ENCODE results near the gene ACLY. TPM values are rescaled to one million over a fixed set of nuclear protein-coding genes. Genes with fewer than 3 reads are reported as not detected.

The ACLY gene
- polyA plus RNA-seq, 2 of the 4 experiments (the other 2 are of a cell fraction) = 355 to 376 TPM

DNA sequence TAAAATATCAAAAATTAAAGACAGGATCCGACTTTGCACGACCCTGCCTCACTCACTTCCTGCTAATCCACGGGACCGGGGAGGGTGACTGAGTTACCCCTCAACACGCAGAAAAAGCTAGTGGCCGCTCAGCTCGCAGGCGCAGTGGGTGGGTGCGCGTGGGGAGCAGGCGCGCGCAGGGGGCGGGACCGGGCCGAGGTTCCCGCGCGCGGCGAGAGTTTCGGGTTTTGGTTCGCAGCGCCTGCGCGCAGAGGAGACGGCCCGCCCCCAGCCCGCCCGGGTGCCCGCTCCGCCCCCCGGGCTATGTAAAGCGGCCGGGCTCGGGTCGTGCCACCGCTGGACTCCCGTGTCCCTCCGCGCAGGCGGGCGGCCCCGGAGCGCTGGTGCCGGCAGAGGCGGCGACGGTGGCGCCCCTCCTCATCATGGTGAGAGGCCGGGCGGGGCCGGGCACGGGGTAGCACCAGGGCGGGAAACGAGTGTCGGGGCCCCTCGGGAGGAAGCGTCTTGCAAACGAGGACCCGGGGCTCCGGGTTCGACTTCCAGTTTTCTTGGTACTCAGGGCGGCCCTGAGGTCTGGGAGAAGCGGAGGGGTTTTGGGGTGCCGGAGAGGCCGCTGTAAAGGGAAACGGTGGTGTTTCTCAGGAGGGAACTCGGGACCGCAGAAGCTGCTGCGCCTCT, 47.9 kb upstream of the ACLY start, which contains the start of gene CNP (continued):
- TF ChIP-seq BHLHE40 (IDR thresholded peaks at IDR 0.05; ENCODE audit: low read depth, low read length) (no peak), KDM5A (IDR thresholded peaks at IDR 0.05) (no peak), POLR2AphosphoS2 (conservative IDR thresholded peaks at IDR 0.05; ENCODE audit: low read length) (peak; percentile 59; the same call in 1 of the 2 replicates), CBX2 (IDR thresholded peaks at IDR 0.05; ENCODE audit: borderline replicate concordance, low read depth) (no peak), EHF (CRISPR knock-in tag; IDR thresholded peaks at IDR 0.05) (no peak), FOSB (CRISPR knock-in tag; IDR thresholded peaks at IDR 0.05) (no peak), EHMT2 (IDR thresholded peaks at IDR 0.05; ENCODE audit: low read depth) (no peak), ZSCAN20 (CRISPR knock-in tag; IDR thresholded peaks at IDR 0.05) (no peak), CBX8 (IDR thresholded peaks at IDR 0.05) (no peak), PHF8 (IDR thresholded peaks at IDR 0.05; ENCODE audit: borderline replicate concordance, low read depth) (peak; percentile 67; the same call in 1 of the 2 replicates), NFE2L2 (conservative IDR thresholded peaks at IDR 0.05; ENCODE audit: low read length) (no peak), CEBPB (IDR thresholded peaks at IDR 0.05) (no peak), SREBF2 (IDR thresholded peaks at IDR 0.05) (no peak), PBX3 (IDR thresholded peaks at IDR 0.05) (peak; percentile 79; the same call in 1 of the 2 replicates), RCOR1 (IDR thresholded peaks at IDR 0.05; ENCODE audit: low read depth, low read length) (no peak), EP300 (IDR thresholded peaks at IDR 0.05) (no peak), NR3C1 (IDR thresholded peaks at IDR 0.05) (no peak), MYC (IDR thresholded peaks at IDR 0.05; ENCODE audit: borderline replicate concordance, low read length) (peak; percentile 62; the same call in 1 of the 2 replicates), HMGXB4 (CRISPR knock-in tag; IDR thresholded peaks at IDR 0.05; ENCODE audit: borderline replicate concordance) (0 out of 2 replicates have a peak, but pooled peaks have one; percentile 50), MAZ (IDR thresholded peaks at IDR 0.05; ENCODE audit: borderline replicate concordance, low read depth, low read length) (0 out of 2 replicates have a peak, but pooled peaks have one; percentile 33), HOXA7 (CRISPR knock-in tag; IDR thresholded peaks at IDR 0.05) (no peak)
- TF ChIP-seq, protein P1, sequence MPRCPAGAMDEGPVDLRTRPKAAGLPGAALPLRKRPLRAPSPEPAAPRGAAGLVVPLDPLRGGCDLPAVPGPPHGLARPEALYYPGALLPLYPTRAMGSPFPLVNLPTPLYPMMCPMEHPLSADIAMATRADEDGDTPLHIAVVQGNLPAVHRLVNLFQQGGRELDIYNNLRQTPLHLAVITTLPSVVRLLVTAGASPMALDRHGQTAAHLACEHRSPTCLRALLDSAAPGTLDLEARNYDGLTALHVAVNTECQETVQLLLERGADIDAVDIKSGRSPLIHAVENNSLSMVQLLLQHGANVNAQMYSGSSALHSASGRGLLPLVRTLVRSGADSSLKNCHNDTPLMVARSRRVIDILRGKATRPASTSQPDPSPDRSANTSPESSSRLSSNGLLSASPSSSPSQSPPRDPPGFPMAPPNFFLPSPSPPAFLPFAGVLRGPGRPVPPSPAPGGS (IDR thresholded peaks at IDR 0.05) = peak; percentile 91; the same call in 1 of the 3 replicates
- TF ChIP-seq, protein P2, sequence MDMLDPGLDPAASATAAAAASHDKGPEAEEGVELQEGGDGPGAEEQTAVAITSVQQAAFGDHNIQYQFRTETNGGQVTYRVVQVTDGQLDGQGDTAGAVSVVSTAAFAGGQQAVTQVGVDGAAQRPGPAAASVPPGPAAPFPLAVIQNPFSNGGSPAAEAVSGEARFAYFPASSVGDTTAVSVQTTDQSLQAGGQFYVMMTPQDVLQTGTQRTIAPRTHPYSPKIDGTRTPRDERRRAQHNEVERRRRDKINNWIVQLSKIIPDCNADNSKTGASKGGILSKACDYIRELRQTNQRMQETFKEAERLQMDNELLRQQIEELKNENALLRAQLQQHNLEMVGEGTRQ (IDR thresholded peaks at IDR 0.05) = no peak
- TF ChIP-seq, protein P3, sequence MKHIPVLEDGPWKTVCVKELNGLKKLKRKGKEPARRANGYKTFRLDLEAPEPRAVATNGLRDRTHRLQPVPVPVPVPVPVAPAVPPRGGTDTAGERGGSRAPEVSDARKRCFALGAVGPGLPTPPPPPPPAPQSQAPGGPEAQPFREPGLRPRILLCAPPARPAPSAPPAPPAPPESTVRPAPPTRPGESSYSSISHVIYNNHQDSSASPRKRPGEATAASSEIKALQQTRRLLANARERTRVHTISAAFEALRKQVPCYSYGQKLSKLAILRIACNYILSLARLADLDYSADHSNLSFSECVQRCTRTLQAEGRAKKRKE (CRISPR knock-in tag; IDR thresholded peaks at IDR 0.05; ENCODE audit: low read depth) = no peak; the same call in 1 of the 2 replicates
- TF ChIP-seq, protein P4, sequence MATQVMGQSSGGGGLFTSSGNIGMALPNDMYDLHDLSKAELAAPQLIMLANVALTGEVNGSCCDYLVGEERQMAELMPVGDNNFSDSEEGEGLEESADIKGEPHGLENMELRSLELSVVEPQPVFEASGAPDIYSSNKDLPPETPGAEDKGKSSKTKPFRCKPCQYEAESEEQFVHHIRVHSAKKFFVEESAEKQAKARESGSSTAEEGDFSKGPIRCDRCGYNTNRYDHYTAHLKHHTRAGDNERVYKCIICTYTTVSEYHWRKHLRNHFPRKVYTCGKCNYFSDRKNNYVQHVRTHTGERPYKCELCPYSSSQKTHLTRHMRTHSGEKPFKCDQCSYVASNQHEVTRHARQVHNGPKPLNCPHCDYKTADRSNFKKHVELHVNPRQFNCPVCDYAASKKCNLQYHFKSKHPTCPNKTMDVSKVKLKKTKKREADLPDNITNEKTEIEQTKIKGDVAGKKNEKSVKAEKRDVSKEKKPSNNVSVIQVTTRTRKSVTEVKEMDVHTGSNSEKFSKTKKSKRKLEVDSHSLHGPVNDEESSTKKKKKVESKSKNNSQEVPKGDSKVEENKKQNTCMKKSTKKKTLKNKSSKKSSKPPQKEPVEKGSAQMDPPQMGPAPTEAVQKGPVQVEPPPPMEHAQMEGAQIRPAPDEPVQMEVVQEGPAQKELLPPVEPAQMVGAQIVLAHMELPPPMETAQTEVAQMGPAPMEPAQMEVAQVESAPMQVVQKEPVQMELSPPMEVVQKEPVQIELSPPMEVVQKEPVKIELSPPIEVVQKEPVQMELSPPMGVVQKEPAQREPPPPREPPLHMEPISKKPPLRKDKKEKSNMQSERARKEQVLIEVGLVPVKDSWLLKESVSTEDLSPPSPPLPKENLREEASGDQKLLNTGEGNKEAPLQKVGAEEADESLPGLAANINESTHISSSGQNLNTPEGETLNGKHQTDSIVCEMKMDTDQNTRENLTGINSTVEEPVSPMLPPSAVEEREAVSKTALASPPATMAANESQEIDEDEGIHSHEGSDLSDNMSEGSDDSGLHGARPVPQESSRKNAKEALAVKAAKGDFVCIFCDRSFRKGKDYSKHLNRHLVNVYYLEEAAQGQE (IDR thresholded peaks at IDR 0.05) = peak; percentile 99
- TF ChIP-seq, protein P5, sequence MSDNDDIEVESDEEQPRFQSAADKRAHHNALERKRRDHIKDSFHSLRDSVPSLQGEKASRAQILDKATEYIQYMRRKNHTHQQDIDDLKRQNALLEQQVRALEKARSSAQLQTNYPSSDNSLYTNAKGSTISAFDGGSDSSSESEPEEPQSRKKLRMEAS (IDR thresholded peaks at IDR 0.05) = peak; percentile 90
